Stomach (tissue), 9 donors: Measurements from ENCODE around the gene ZNF200. TPM values are rescaled to one million over a fixed set of nuclear protein-coding genes. Genes with fewer than 3 reads are reported as not detected.
"Not testable (repeated sequence)": the region's sequence is repeated elsewhere in the genome, so short reads cannot be mapped to it uniquely, and the experiment has no call there.

Experiments
- DNase-seq, 2 donors: peaks; one replicate each; pipeline versions ENCODE4 v3.0.0 to v3.0.0-alpha.2; 2013 to 2019
- H3K27ac ChIP-seq, 5 donors: fragments of 200-600 bp in 4 of 5; sonication (generic) in 4 of 5; one replicate each; pipeline ENCODE4 v1.5.1; 2013 to 2019; ENCODE audit warnings: mild to moderate bottlenecking in 1 of 5, moderate library complexity in 1 of 5
- H3K27me3 ChIP-seq, 3 donors: fragments of 200-600 bp; sonication (generic); one replicate each; pipeline ENCODE4 v1.5.1; 2017 to 2019; ENCODE audit warnings: mixed run types in 1 of 3
- H3K36me3 ChIP-seq, 4 donors: fragments of 200-600 bp; sonication (generic); 1 replicate in 3 of 4; 2 replicates in 1 of 4; pipeline ENCODE4 v1.5.1; 2016 to 2019
- H3K4me1 ChIP-seq, 4 donors: fragments of 200-600 bp; sonication (generic); one replicate each; pipeline ENCODE4 v1.5.1; 2016 to 2019
- H3K4me3 ChIP-seq, 4 donors: fragments of 200-600 bp; sonication (generic) in 3 of 4; one replicate each; pipeline ENCODE4 v1.5.1; 2016 to 2019; ENCODE audit warnings: mild to moderate bottlenecking in 1 of 4
- H3K9me3 ChIP-seq, 4 donors: fragments of 200-600 bp; sonication (generic); one replicate each; pipeline ENCODE4 v1.5.1; 2016 to 2019
- CTCF ChIP-seq, 7 experiments: fragments of 450-650 bp in 4 of 7; fragments of 200-600 bp in 3 of 7; sonication (generic) in 3 of 7; IDR thresholded peaks; one replicate each; pipeline ENCODE4 v1.5.1; 2016 to 2019; ENCODE audit warnings: antibody characterized with exemption in 7 of 7, control low read depth in 2 of 7, mild to moderate bottlenecking in 1 of 7
- EP300 ChIP-seq: sonication (generic); formaldehyde crosslinking; IDR thresholded peaks from one replicate; pipeline ENCODE4 v1.6.1; 2017; ENCODE audit warnings: antibody characterized with exemption
- POLR2A ChIP-seq, 4 donors: fragments of 450-650 bp; IDR thresholded peaks; one replicate each; pipeline ENCODE4 v1.6.1; 2016; ENCODE audit warnings: antibody characterized with exemption in 4 of 4, control low read depth in 2 of 4, mild to moderate bottlenecking in 1 of 4, moderate library complexity in 1 of 4
- POLR2AphosphoS5 ChIP-seq, 3 donors: sonication (generic); formaldehyde crosslinking; IDR thresholded peaks; one replicate each; pipeline ENCODE4 v1.6.1; 2016; ENCODE audit warnings: antibody characterized with exemption in 3 of 3
- WGBS, 5 donors: extraction: QIAGEN DNeasy Blood & Tissue Kit in 3 of 5; methylation state at CpG; one replicate each; pipeline versions ENCODE4 v1.1.5 to v1.1.7; 2013 to 2018; 5-methylcytosine and 5-hydroxymethylcytosine counted together
- intact Hi-C: fragments of 100-400 bp; cut with DNase I; formaldehyde crosslinking; loops from one replicate; pipeline ENCODE4 v1.15.1; 2023; ENCODE audit warnings: low total_unique reads
- polyA plus RNA-seq, 3 donors: library from polyadenylated mRNA; stranded (reverse); fragments of 200-250 nt; gene quantifications; one replicate each; pipeline ENCODE4 v1.2.3, GENCODE V29; 2013
- total RNA-seq, 5 donors: library from RNA; depleted of rRNA; stranded (reverse); fragments of >200 nt; gene quantifications; one replicate each; pipeline versions ENCODE4 v1.1.0 to v1.2.3, GENCODE V29; 2014 to 2016
- donor health status: healthy with polysubstance abuse.
- donor health status: Bipolar disorder and iron deficiency.
- donor health status: healthy.

ZNF200 gene
- total and polyA plus RNA-seq, 8 donors = 2.2 to 8.7 (median 5.3) TPM

- H3K27me3 ChIP-seq = peaks cover 0 to 51% (median 0%) of the 10 kb centered on the region in 3 donors
- no peak overlapping the region for H3K4me3 ChIP-seq
- H3K9me3 ChIP-seq = peaks cover 10 to 54% (median 46%) of the 10 kb centered on the region in 4 donors
- DNase-seq = no peak
- TF ChIP-seq CTCF (IDR thresholded peaks at IDR 0.05) (no peak), EP300 (no peak), POLR2A (IDR thresholded peaks at IDR 0.05) (no peak), POLR2AphosphoS5 (IDR thresholded peaks at IDR 0.05) (no peak)
- intact Hi-C loops = no loop called here
- no peak overlapping the region for H3K27ac ChIP-seq
- no peaks in the 10 kb centered on the region for H3K36me3 ChIP-seq
- H3K4me1 ChIP-seq = no peaks in the 10 kb centered on the region
- WGBS, 5 donors = 68 to 79% (median 72%) methylated on average over 6 of the region's 6 CpGs
Measured at GRCh38 chr16:3202903-3203539, 31.9 kb downstream of the ZNF200 start.

GRCh38 chr16:3198334-3199072 lies 36.5 kb downstream of the ZNF200 start:
- Histone ChIP-seq H3K27me3 (peaks cover 3 to 68% (median 30%) of the 10 kb centered on the region in 3 donors), H3K4me1 (no peaks in the 10 kb centered on the region), H3K9me3 (peaks cover 0 to 13% (median 8%) of the 10 kb centered on the region in 4 donors), H3K27ac (no peak overlapping the region), H3K4me3 (no peak overlapping the region), H3K36me3 (no peaks in the 10 kb centered on the region)
- no peak for TF ChIP-seq POLR2A (IDR thresholded peaks at IDR 0.05)
- TF ChIP-seq POLR2AphosphoS5 (IDR thresholded peaks at IDR 0.05) = no peak
- no peak for TF ChIP-seq EP300
- TF ChIP-seq CTCF (IDR thresholded peaks at IDR 0.05) = no peak
- WGBS, 5 donors = 53 to 72% (median 63%) methylated on average over 13 of the region's 13 CpGs
- intact Hi-C loops = no loop called here
- no peak for DNase-seq

GRCh38 chr16:3197694-3198333 lies 37.1 kb downstream of the ZNF200 start:
- H3K4me1 ChIP-seq, H3K4me3 ChIP-seq, H3K27ac ChIP-seq, H3K36me3 ChIP-seq, DNase-seq, intact Hi-C loops: not testable (repeated sequence)
- WGBS, 5 donors = 63 to 77% (median 69%) methylated on average over 3 of the region's 3 CpGs
- Histone ChIP-seq H3K9me3 (peaks cover 0 to 18% (median 10%) of the 10 kb centered on the region in 4 donors), H3K27me3 (peaks cover 10 to 70% (median 37%) of the 10 kb centered on the region in 3 donors)

GRCh38 chr16:3195975-3196374 lies 39.0 kb downstream of the ZNF200 start:
- 63 to 75% (median 73%) methylated on average over 10 of the region's 10 CpGs for WGBS, 5 donors
- H3K9me3 ChIP-seq = peaks cover 0 to 26% (median 15%) of the 10 kb centered on the region in 4 donors
- TF ChIP-seq EP300 = no peak
- no peak for TF ChIP-seq POLR2A (IDR thresholded peaks at IDR 0.05)
- no peak for TF ChIP-seq POLR2AphosphoS5 (IDR thresholded peaks at IDR 0.05)
- no peak for TF ChIP-seq CTCF (IDR thresholded peaks at IDR 0.05)
- no peaks in the 10 kb centered on the region for H3K36me3 ChIP-seq
- intact Hi-C loops = no loop called here
- DNase-seq = no peak
- peaks cover 23 to 88% (median 55%) of the 10 kb centered on the region in 3 donors for H3K27me3 ChIP-seq
- H3K4me1 ChIP-seq = peaks cover 0 to 8% (median 3%) of the 10 kb centered on the region in 4 donors
- no peak overlapping the region for H3K27ac ChIP-seq
- H3K4me3 ChIP-seq = no peak overlapping the region
